OCI-LY3 (cell line): ENCODE data around the gene NEDD4L.

ENCODE experiments used
- H2AFZ ChIP-seq: fragments of 200-600, 300-600 bp; shearing (Covaris generic); 2 replicates; pipeline ENCODE4 v1.6.0; 2014; ENCODE audit warnings: antibody characterized with exemption, low read depth, low read length
- H3K27ac ChIP-seq: fragments of 200-600, 300-600 bp; sonication (generic); 2 replicates; pipeline ENCODE4 v1.5.1; 2014; ENCODE audit warnings: mild to moderate bottlenecking, low read length, moderate library complexity, mixed read lengths
- H3K27me3 ChIP-seq: fragments of 200-600, 300-600 bp; sonication (generic); 2 replicates; pipeline ENCODE4 v1.6.1; 2014; ENCODE audit warnings: low read depth, low read length, mixed read lengths
- H3K36me3 ChIP-seq: fragments of 200-600, 300-600 bp; sonication (generic); replicated peaks from 2 replicates; pipeline ENCODE3; 2014; ENCODE audit warnings: low read depth, low read length, mixed read lengths
- H3K4me1 ChIP-seq: fragments of 300-600, 200-600 bp; sonication (generic); 2 replicates; pipeline ENCODE4 v1.6.1; 2014; ENCODE audit warnings: low read length, mixed read lengths
- H3K4me2 ChIP-seq: fragments of 200-600, 300-600 bp; sonication (generic); 2 replicates; pipeline ENCODE4 v1.6.1; 2014; ENCODE audit warnings: low read length, mixed read lengths
- H3K4me3 ChIP-seq: fragments of 300-600, 200-600 bp; sonication (generic); 2 replicates; pipeline ENCODE4 v1.5.1; 2014; ENCODE audit warnings: antibody characterized with exemption, mild to moderate bottlenecking, low read length, moderate library complexity
- H3K79me2 ChIP-seq: fragments of 300-600, 200-600 bp; shearing (Covaris generic); 2 replicates; pipeline ENCODE4 v1.6.1; 2014; ENCODE audit warnings: mild to moderate bottlenecking, low read length, mixed read lengths
- H3K9ac ChIP-seq: fragments of 300-600, 200-600 bp; shearing (Covaris generic); 2 replicates; pipeline ENCODE4 v1.6.0; 2014; ENCODE audit warnings: mild to moderate bottlenecking, low read length, moderate library complexity
- H3K9me3 ChIP-seq: fragments of 200-600, 300-600 bp; shearing (Covaris generic); 2 replicates; pipeline ENCODE4 v1.6.1; 2014; ENCODE audit warnings: low read length, mixed read lengths; ENCODE audit not compliant: insufficient read depth
- H4K20me1 ChIP-seq: fragments of 200-600, 300-600 bp; sonication (generic); 2 replicates; pipeline ENCODE4 v1.6.1; 2016; ENCODE audit warnings: low read length, mixed read lengths; ENCODE audit not compliant: insufficient read depth
- EZH2phosphoT487 ChIP-seq: fragments of 200-600 bp; shearing (Covaris generic); IDR thresholded peaks from 2 replicates; pipeline ENCODE4 v1.6.1; 2018; ENCODE audit warnings: antibody characterized with exemption, mixed run types, low read depth
- TF ChIP-seq, protein P1 (sequence below): fragments of 200-600, 300-600 bp; sonication (generic); IDR thresholded peaks from 2 replicates; pipeline ENCODE4 v1.5.1; 2014; ENCODE audit warnings: antibody characterized with exemption, low read length, low read depth

NEDD4L gene

GRCh38 chr18:58288921-58289797, 245.1 kb downstream of the NEDD4L start:
- peaks cover 93% of the 10 kb centered on the region for H4K20me1 ChIP-seq
- no peaks in the 10 kb centered on the region for H3K9me3 ChIP-seq
- peak overlapping the region; percentile 51 for H3K4me3 ChIP-seq
- peak overlapping the region; percentile 18 for H3K9ac ChIP-seq
- TF ChIP-seq EZH2phosphoT487: no peak
- TF ChIP-seq, protein P1, sequence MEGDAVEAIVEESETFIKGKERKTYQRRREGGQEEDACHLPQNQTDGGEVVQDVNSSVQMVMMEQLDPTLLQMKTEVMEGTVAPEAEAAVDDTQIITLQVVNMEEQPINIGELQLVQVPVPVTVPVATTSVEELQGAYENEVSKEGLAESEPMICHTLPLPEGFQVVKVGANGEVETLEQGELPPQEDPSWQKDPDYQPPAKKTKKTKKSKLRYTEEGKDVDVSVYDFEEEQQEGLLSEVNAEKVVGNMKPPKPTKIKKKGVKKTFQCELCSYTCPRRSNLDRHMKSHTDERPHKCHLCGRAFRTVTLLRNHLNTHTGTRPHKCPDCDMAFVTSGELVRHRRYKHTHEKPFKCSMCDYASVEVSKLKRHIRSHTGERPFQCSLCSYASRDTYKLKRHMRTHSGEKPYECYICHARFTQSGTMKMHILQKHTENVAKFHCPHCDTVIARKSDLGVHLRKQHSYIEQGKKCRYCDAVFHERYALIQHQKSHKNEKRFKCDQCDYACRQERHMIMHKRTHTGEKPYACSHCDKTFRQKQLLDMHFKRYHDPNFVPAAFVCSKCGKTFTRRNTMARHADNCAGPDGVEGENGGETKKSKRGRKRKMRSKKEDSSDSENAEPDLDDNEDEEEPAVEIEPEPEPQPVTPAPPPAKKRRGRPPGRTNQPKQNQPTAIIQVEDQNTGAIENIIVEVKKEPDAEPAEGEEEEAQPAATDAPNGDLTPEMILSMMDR: no peak
- peaks cover 12% of the 10 kb centered on the region for H3K36me3 ChIP-seq
- no peaks in the 10 kb centered on the region for H3K27me3 ChIP-seq
- peaks cover 55% of the 10 kb centered on the region for H3K4me1 ChIP-seq
- peaks cover 89% of the 10 kb centered on the region for H3K79me2 ChIP-seq
- peak overlapping the region; percentile 65 for H3K27ac ChIP-seq
- no peak overlapping the region for H2AFZ ChIP-seq
- H3K4me2 ChIP-seq: peak overlapping the region; percentile 77

- Histone ChIP-seq H3K9me3 (no peaks in the 10 kb centered on the region), H3K27me3 (no peaks in the 10 kb centered on the region), H3K9ac (0 out of 2 replicates have a peak overlapping the region, but pooled peaks have one; percentile 1), H3K4me2 (peak overlapping the region; percentile 77), H3K4me1 (peaks cover 55% of the 10 kb centered on the region), H4K20me1 (peaks cover 95% of the 10 kb centered on the region), H3K79me2 (peaks cover 86% of the 10 kb centered on the region), H3K27ac (peak overlapping the region; percentile 65), H3K4me3 (no peak overlapping the region; the same call in 1 of the 2 replicates), H2AFZ (no peak overlapping the region), H3K36me3 (peaks cover 12% of the 10 kb centered on the region)
- no peak for TF ChIP-seq EZH2phosphoT487
- TF ChIP-seq, protein P1: no peak
Observed at GRCh38 chr18:58290116-58290695, 246.2 kb downstream of the NEDD4L start.

- no peak overlapping the region for H3K4me3 ChIP-seq
- no peak overlapping the region for H3K9ac ChIP-seq
- H2AFZ ChIP-seq: no peak overlapping the region
- H3K27me3 ChIP-seq: no peaks in the 10 kb centered on the region
- TF ChIP-seq, protein P1: no peak
- TF ChIP-seq EZH2phosphoT487: no peak
- peaks cover 94% of the 10 kb centered on the region for H4K20me1 ChIP-seq
- peaks cover 12% of the 10 kb centered on the region for H3K36me3 ChIP-seq
- no peaks in the 10 kb centered on the region for H3K9me3 ChIP-seq
- peak overlapping the region; percentile 10; the same call in 1 of the 2 replicates for H3K27ac ChIP-seq
- H3K4me2 ChIP-seq: peak overlapping the region; percentile 14; the same call in 1 of the 2 replicates
- peaks cover 55% of the 10 kb centered on the region for H3K4me1 ChIP-seq
- peaks cover 85% of the 10 kb centered on the region for H3K79me2 ChIP-seq
Observed at GRCh38 chr18:58291131-58291530, 247.1 kb downstream of the NEDD4L start.

DNA sequence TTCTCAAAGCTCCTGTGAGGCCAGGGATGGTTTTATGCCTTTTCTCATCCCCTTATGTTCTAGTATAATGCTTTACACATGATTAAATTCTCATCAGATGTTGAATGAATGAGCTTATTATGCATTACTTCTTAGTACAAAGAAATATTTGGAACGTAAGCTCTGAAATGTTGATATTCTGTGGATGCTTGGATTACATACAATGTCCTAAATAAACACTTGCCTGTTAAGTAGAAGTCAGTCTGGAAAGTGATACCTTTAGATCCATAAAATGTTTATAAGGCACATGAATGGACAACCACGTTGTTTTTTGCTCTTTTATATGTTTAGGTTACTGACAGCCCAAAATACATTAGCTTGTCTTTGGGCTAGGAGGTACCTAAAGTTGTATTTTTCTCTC, 248.6 kb downstream of the NEDD4L start:
- Histone ChIP-seq H3K4me1 (peaks cover 46% of the 10 kb centered on the region), H3K27ac (no peak overlapping the region), H2AFZ (no peak overlapping the region), H3K4me3 (no peak overlapping the region), H3K9me3 (no peaks in the 10 kb centered on the region), H3K4me2 (no peak overlapping the region), H3K36me3 (peaks cover 12% of the 10 kb centered on the region), H3K79me2 (peaks cover 80% of the 10 kb centered on the region), H3K27me3 (no peaks in the 10 kb centered on the region), H4K20me1 (peaks cover 89% of the 10 kb centered on the region), H3K9ac (no peak overlapping the region)
- TF ChIP-seq, protein P1: no peak
- no peak for TF ChIP-seq EZH2phosphoT487
